WTC11 (cell line): ENCODE data around the gene TRIM9. TPM values are rescaled to one million over a fixed set of nuclear protein-coding genes. Genes with fewer than 3 reads are reported as not detected.

Source experiments
- ATAC-seq: fragments of 200-7000 bp; cut with Tn5 transposase; 2 replicates; pipeline ENCODE4 v1.10.0; 2021; ENCODE audit warnings: mild to moderate bottlenecking, moderate library complexity
- CTCF ChIA-PET: fragments of 300-600 bp; sonication (Branson Sonifier 250); formaldehyde crosslinking; loops from one replicate; lab custom pipeline; 2021; ENCODE audit warnings: antibody characterized with exemption; lab: Charles Lee
- POLR2A ChIA-PET: fragments of 350-600 bp; sonication (Branson Sonifier 250); formaldehyde crosslinking; loops from one replicate; lab custom pipeline; 2021; ENCODE audit warnings: antibody characterized with exemption; lab: Charles Lee
- DNase-seq: peaks from one replicate; pipeline ENCODE4 v3.0.0; 2021; ENCODE audit warnings: low spot score
- H3K27ac Mint-ChIP-seq: 2 replicates; pipeline ENCODE4 v1.8.0; 2021; ENCODE audit warnings: mixed read lengths
- H3K27me3 Mint-ChIP-seq: 2 replicates; pipeline ENCODE4 v1.8.0; 2021; ENCODE audit warnings: low read depth, mild to moderate bottlenecking, moderate library complexity, mixed read lengths
- H3K36me3 Mint-ChIP-seq: 2 replicates; pipeline ENCODE4 v1.8.0; 2021; ENCODE audit warnings: mixed read lengths
- H3K4me1 Mint-ChIP-seq: 2 replicates; pipeline ENCODE4 v1.8.0; 2022; ENCODE audit warnings: mixed read lengths
- H3K4me3 Mint-ChIP-seq: 2 replicates; pipeline ENCODE4 v1.8.0; 2021; ENCODE audit warnings: mild to moderate bottlenecking, moderate library complexity, mixed read lengths
- H3K9me3 Mint-ChIP-seq: 2 replicates; pipeline ENCODE4 v1.8.0; 2021; ENCODE audit warnings: mixed read lengths
- ATF1 ChIP-seq: sonication (generic); formaldehyde crosslinking; IDR thresholded peaks from 2 replicates; pipeline ENCODE4 v1.8.1; 2023; ENCODE audit warnings: mild to moderate bottlenecking, moderate library complexity, missing genetic modification reagents
- CBFB ChIP-seq: sonication (generic); formaldehyde crosslinking; IDR thresholded peaks from 2 replicates; pipeline ENCODE4 v1.8.1; 2022; ENCODE audit warnings: mild to moderate bottlenecking, low read depth, missing genetic modification reagents
- CDX4 ChIP-seq: fragments of 250-450 bp; sonication (Bioruptor Pico); IDR thresholded peaks from 2 replicates; pipeline ENCODE4 v1.9.0; 2021; ENCODE audit warnings: moderate library complexity, mild to moderate bottlenecking, inconsistent platforms, borderline replicate concordance
- E2F5 ChIP-seq: sonication (generic); formaldehyde crosslinking; IDR thresholded peaks from 2 replicates; pipeline ENCODE4 v1.8.1; 2022; ENCODE audit warnings: mild to moderate bottlenecking, moderate library complexity, missing genetic modification reagents
- EMX1 ChIP-seq: fragments of 250-450 bp; sonication (Bioruptor Pico); IDR thresholded peaks from 2 replicates; pipeline ENCODE4 v1.8.0; 2021; ENCODE audit warnings: mild to moderate bottlenecking
- ESRRA ChIP-seq: sonication (generic); formaldehyde crosslinking; IDR thresholded peaks from 2 replicates; pipeline ENCODE4 v1.8.1; 2022; ENCODE audit warnings: mild to moderate bottlenecking, missing genetic modification reagents, borderline replicate concordance
- GABPB1 ChIP-seq: sonication (generic); formaldehyde crosslinking; IDR thresholded peaks from 2 replicates; pipeline ENCODE4 v1.8.1; 2023; ENCODE audit warnings: mild to moderate bottlenecking, missing genetic modification reagents
- GRHL2 ChIP-seq: fragments of 250-450 bp; sonication (Bioruptor Pico); IDR thresholded peaks from 2 replicates; pipeline ENCODE4 v1.8.0; 2022; ENCODE audit warnings: mild to moderate bottlenecking, moderate library complexity; ENCODE audit not compliant: insufficient replicate concordance, severe bottlenecking
- IRF2 ChIP-seq: sonication (generic); formaldehyde crosslinking; IDR thresholded peaks from 2 replicates; pipeline ENCODE4 v1.8.0; 2022; ENCODE audit warnings: low read depth, missing genetic modification reagents, borderline replicate concordance
- PREB ChIP-seq: sonication (generic); formaldehyde crosslinking; IDR thresholded peaks from 2 replicates; pipeline ENCODE4 v1.8.1; 2022; ENCODE audit warnings: mild to moderate bottlenecking, missing genetic modification reagents, moderate library complexity, borderline replicate concordance
- PRRX2 ChIP-seq: fragments of 250-450 bp; sonication (Bioruptor Pico); IDR thresholded peaks from 2 replicates; pipeline ENCODE4 v1.8.0; 2021; ENCODE audit warnings: mild to moderate bottlenecking
- RORB ChIP-seq: fragments of 250-450 bp; sonication (Bioruptor Pico); IDR thresholded peaks from 2 replicates; pipeline ENCODE4 v1.9.0; 2021; ENCODE audit warnings: mild to moderate bottlenecking
- STAT6 ChIP-seq: sonication (generic); formaldehyde crosslinking; conservative IDR thresholded peaks from 2 replicates; pipeline ENCODE4 v1.8.1; 2023; ENCODE audit warnings: mild to moderate bottlenecking, low read depth, missing genetic modification reagents, moderate library complexity
- TCF7 ChIP-seq: sonication (generic); formaldehyde crosslinking; IDR thresholded peaks from 2 replicates; pipeline ENCODE4 v1.8.0; 2022; ENCODE audit warnings: mild to moderate bottlenecking, low read depth, missing genetic modification reagents, moderate library complexity
- TP53 ChIP-seq: sonication (generic); formaldehyde crosslinking; IDR thresholded peaks from 2 replicates; pipeline ENCODE4 v1.8.1; 2023; ENCODE audit warnings: mild to moderate bottlenecking, missing genetic modification reagents
- USF1 ChIP-seq: sonication (generic); formaldehyde crosslinking; IDR thresholded peaks from 2 replicates; pipeline ENCODE4 v1.8.0; 2022; ENCODE audit warnings: mild to moderate bottlenecking, missing genetic modification reagents
- ZBTB21 ChIP-seq: sonication (generic); formaldehyde crosslinking; IDR thresholded peaks from 2 replicates; pipeline ENCODE4 v1.8.1; 2023; ENCODE audit warnings: mild to moderate bottlenecking, missing genetic modification reagents, borderline replicate concordance
- ZNF317 ChIP-seq: sonication (generic); formaldehyde crosslinking; IDR thresholded peaks from 2 replicates; pipeline ENCODE4 v1.8.1; 2023; ENCODE audit warnings: low read depth, mild to moderate bottlenecking, moderate library complexity, missing genetic modification reagents, borderline replicate concordance
- ZNF425 ChIP-seq: fragments of 250-450 bp; sonication (Bioruptor Pico); conservative IDR thresholded peaks from 2 replicates; pipeline ENCODE4 v1.9.0; 2021; ENCODE audit warnings: mild to moderate bottlenecking
- ZNF671 ChIP-seq: fragments of 250-450 bp; sonication (Bioruptor Pico); IDR thresholded peaks from 2 replicates; pipeline ENCODE4 v1.8.0; 2021; ENCODE audit warnings: mild to moderate bottlenecking
- total RNA-seq: library from RNA; stranded (reverse); gene quantifications from 3 replicates; pipeline ENCODE4 v1.2.3, GENCODE V29; 2021

The TRIM9 gene
- total RNA-seq, 1 experiment from 2014 or later: 4.0 TPM

- Mint-ChIP-seq H3K4me1 (no peaks in the 10 kb centered on the region), H3K27ac (no peak overlapping the region), H3K9me3 (no peaks in the 10 kb centered on the region), H3K27me3 (no peaks in the 10 kb centered on the region), H3K36me3 (peaks cover 67% of the 10 kb centered on the region), H3K4me3 (no peak overlapping the region)
- ChIA-PET CTCF (no interaction called here), POLR2A (no interaction called here)
- ATAC-seq (no peak), DNase-seq (no peak)
- no peak for TF ChIP-seq PRRX2
- no peak for TF ChIP-seq ZNF425 (CRISPR knock-in tag)
- no peak for TF ChIP-seq ZNF317 (CRISPR knock-in tag)
- no peak for TF ChIP-seq IRF2 (CRISPR knock-in tag)
- TF ChIP-seq EMX1 (CRISPR knock-in tag): no peak
- no peak for TF ChIP-seq PREB
- no peak for TF ChIP-seq ZBTB21 (CRISPR knock-in tag)
- TF ChIP-seq ESRRA (CRISPR knock-in tag): no peak
- TF ChIP-seq CBFB: no peak
- no peak for TF ChIP-seq CDX4 (CRISPR knock-in tag)
- no peak for TF ChIP-seq GABPB1 (CRISPR knock-in tag)
- no peak for TF ChIP-seq ATF1 (CRISPR knock-in tag)
- TF ChIP-seq TCF7 (CRISPR knock-in tag): no peak
- TF ChIP-seq GRHL2: no peak
- TF ChIP-seq TP53: no peak
Observed at GRCh38 chr14:50931559-50931958, 163.3 kb downstream of the TRIM9 start.

- Mint-ChIP-seq H3K4me1 (peaks cover 8% of the 10 kb centered on the region), H3K36me3 (peaks cover 57% of the 10 kb centered on the region)
- CTCF ChIA-PET: no interaction called here
- TF ChIP-seq E2F5 (no peak), RORB (CRISPR knock-in tag) (no peak), ZNF671 (CRISPR knock-in tag) (no peak), STAT6 (no peak), ZBTB21 (CRISPR knock-in tag) (no peak), USF1 (CRISPR knock-in tag) (no peak), EMX1 (CRISPR knock-in tag) (no peak)
- TF ChIP-seq, all 79 proteins: peak for 0
- Mint-ChIP-seq H3K9me3 (no peaks in the 10 kb centered on the region), H3K27me3 (no peaks in the 10 kb centered on the region), H3K27ac (no peak overlapping the region), H3K4me3 (no peak overlapping the region)
- no peak for ATAC-seq
- DNase-seq: no peak
- POLR2A ChIA-PET: no interaction called here
Observed at GRCh38 chr14:50929506-50929905, 165.4 kb downstream of the TRIM9 start.
